Epithelial cell of proximal tubule (primary cell): ENCODE measurements around the gene MYH7B. TPM values are rescaled to one million over a fixed set of nuclear protein-coding genes. Genes with fewer than 3 reads are reported as not detected.
A peak's percentile ranks its signal among the peaks of the same experiment; 100 is the strongest.

ENCODE experiments used
- DNase-seq: peaks from one replicate; pipeline ENCODE4 v3.0.0-alpha.2; 2011; ENCODE audit warnings: low read depth
- H3K4me3 ChIP-seq: 2 replicates; pipeline ENCODE4 v1.5.1; 2011; ENCODE audit warnings: low read depth, mild to moderate bottlenecking, low read length
- total RNA-seq: library from RNA; depleted of rRNA; stranded (reverse); fragments of >200 nt; gene quantifications from 2 replicates; pipeline ENCODE4 v1.2.3, GENCODE V29; 2015
- TF ChIP-seq, protein P1 (sequence below): conservative IDR thresholded peaks from 2 replicates; pipeline ENCODE4 v1.5.1; 2012; ENCODE audit warnings: low read depth, mild to moderate bottlenecking, low read length

MYH7B gene
- total RNA-seq, 1 donor from 2014 or later = not detected

DNA sequence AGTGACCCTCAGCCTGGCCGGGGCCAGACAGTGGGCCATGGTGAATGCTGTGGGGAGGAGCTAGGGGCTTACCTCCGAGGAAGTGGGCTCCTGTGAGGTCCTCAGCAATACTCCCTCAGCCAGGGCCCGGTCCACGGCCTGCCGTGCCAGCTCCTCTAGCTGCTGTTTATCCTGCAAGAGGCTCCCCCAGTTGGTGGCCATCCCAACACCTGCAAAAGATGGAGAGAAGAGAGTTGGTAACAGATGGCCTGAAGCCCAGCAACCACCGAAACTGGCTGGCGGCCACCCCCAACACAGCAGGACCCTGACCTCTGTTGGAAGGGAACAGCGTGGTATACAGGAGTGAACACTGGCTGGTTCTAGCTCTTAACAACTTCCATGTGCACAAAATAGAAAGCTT, 4.0 kb upstream of the MYH7B start:
- TF ChIP-seq, protein P1, sequence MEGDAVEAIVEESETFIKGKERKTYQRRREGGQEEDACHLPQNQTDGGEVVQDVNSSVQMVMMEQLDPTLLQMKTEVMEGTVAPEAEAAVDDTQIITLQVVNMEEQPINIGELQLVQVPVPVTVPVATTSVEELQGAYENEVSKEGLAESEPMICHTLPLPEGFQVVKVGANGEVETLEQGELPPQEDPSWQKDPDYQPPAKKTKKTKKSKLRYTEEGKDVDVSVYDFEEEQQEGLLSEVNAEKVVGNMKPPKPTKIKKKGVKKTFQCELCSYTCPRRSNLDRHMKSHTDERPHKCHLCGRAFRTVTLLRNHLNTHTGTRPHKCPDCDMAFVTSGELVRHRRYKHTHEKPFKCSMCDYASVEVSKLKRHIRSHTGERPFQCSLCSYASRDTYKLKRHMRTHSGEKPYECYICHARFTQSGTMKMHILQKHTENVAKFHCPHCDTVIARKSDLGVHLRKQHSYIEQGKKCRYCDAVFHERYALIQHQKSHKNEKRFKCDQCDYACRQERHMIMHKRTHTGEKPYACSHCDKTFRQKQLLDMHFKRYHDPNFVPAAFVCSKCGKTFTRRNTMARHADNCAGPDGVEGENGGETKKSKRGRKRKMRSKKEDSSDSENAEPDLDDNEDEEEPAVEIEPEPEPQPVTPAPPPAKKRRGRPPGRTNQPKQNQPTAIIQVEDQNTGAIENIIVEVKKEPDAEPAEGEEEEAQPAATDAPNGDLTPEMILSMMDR = no peak
- DNase-seq = no peak
- H3K4me3 ChIP-seq = no peak overlapping the region

DNA sequence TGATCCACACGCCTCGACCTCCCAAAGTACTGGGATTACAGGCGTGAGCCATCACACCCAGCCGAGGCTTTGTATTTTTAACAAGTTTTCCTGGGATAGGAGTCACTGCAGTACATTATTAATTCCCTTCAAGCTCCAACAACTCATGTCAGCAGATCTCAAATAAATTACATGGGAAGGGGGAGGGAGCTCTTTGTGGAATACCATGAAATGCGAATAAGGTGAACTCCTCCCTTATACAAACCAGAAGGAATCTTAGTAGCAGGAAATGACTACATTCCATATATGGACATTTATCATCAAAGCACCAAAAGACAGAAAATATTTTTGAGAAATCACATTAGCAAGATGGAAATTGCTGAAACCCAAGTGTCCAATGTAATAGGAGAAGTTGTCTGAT, 3.0 kb upstream of the MYH7B start:
- no peak overlapping the region for H3K4me3 ChIP-seq
- TF ChIP-seq, protein P1 = no peak
- DNase-seq = no peak

DNA sequence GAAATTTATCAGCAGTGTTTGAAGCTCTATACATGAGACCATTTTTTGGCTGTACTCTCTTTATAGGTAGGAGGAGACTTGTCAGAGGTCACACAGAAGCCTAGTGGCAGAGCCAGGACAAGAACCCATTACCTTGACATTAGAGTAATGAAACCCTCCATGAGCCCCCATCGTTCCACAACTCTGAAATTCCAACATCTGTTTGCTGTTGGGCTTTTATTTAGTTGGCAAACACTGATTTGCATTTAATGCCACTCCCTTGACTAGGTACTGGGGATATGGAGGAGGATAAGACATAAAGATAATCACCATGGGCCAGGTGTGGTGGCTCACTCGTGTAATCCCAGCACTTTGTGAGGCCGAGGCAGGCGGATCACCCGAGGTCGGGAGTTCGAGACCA, 1.7 kb upstream of the MYH7B start:
- TF ChIP-seq, protein P1 = no peak
- H3K4me3 ChIP-seq = no peak overlapping the region
- no peak for DNase-seq

DNA sequence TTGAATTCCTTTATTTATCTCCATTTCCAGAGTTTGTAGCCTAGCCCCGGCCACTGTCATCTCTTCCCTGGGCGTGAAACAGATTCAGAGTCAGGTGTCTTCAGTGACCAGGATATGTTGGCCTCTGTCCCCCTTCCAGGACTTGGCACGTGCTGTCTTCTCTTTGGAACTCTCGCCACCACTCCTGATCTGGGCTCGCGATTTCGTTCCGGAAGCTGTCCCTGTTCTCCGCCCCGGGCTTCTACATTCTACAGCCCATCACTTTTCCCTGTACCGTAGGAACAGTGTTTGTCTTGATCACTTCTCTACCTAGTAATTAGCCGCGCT, 801 bp upstream of the MYH7B start:
- no peak for DNase-seq
- TF ChIP-seq, protein P1 = no peak

DNA sequence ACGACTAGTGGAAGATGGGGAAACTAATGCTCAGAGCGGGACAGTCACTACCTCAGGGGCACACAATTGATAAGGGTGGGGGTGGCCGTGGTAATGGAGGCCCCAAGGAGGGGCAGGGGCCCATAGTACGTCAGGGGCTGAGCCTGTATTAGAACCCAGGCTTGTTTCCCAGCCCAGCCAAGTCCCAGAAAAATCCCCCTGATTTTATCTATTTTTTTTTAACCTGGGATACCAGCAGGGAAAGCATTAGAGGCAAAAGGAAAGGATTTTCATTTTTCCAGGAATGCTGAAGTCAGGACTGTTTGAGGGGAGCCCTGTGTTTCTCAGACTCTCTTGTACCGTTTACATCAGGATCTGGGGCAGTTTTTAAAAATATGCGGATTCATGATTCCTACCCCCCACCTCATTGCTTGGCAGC, 382 bp downstream of the MYH7B start:
- H3K4me3 ChIP-seq = peak overlapping the region; percentile 86
- TF ChIP-seq, protein P1 = no peak
- DNase-seq = no peak

More for the DNA sequence above, 801 bp upstream of the MYH7B start:
- peak overlapping the region; percentile 86 for H3K4me3 ChIP-seq

DNA sequence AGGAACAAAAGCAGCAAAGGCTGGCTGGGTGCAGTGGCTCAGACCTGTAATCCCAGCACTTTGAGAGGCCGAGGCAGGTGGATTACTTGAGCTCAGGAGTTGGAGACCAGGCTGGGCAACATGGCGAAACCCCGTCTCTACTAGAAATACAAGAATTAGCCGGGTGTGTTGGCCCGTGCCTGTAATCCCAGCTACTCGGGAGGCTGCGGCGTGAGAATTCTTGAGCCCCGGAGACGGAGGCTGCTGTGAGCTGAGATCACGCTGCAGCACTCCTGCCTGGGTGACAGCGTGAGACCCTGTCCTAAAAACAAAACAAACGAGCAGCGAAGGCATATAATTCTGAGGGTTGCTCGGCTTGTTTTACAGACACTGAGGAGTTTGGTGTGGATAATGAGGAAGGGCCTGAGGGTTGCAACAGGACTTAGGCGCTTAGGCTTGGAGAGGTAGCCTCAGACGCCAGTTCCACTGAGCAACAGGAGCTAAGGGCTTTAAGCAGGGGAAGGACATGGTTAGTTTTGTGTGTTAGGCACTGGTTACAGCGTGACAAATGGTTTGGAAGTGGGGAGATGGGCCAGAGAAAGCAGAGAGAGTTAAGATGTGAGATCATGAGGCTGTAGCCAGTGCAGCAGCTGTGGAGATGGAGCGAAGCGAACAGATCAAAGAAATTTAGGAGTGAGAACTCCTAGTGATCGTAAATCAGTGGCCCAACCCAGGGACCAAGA, 1.2 kb downstream of the MYH7B start:
- DNase-seq = no peak
- TF ChIP-seq, protein P1 = no peak
- H3K4me3 ChIP-seq = no peak overlapping the region

DNA sequence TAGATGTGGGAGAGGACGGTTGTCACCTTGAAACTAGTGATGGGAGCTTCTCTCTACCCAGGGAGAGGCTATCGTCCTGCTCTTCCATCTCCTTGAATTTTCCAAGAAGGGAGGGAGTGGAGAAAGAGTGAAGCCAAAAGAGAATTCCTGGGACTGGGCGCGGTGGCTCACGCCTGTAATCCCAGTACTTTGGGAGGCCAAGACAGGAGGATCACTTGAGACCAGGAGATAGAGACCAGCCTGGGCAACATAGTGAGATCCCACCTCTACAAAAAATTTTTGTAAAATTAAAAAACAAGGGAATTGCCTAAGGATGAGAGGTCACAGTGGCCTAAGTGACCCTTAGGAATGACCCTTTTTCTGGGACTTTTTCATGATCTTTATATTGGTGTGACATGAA, 8.8 kb downstream of the MYH7B start:
- H3K4me3 ChIP-seq = no peak overlapping the region
- TF ChIP-seq, protein P1 = no peak
- no peak for DNase-seq
